ENCODE results near the gene BTBD9. TPM values are rescaled to one million over a fixed set of nuclear protein-coding genes. Genes with fewer than 3 reads are reported as not detected.

BTBD9 gene
- total and polyA plus RNA-seq, 9 of the 15 experiments (the other 6 are each of a cell fraction or from before 2014, with no cell fraction given) = 0.08 to 1.6 (median 0.58) TPM

GRCh38 chr6:38578075-38578474 lies 61.7 kb downstream of the BTBD9 start (continued):
- TF ChIP-seq CUX1 (CRISPR knock-in tag; IDR thresholded peaks at IDR 0.05) (no peak), HNRNPK (IDR thresholded peaks at IDR 0.05; ENCODE audit: low read depth, low read length, poor library complexity, severe bottlenecking) (no peak), FOXK2 (conservative IDR thresholded peaks at IDR 0.05 in 1 of 2, IDR thresholded peaks at IDR 0.05 in 1 of 2; ENCODE audit: low read depth in 2 of 2) (peak in 1 of 2 experiments; percentile 12; a peak in 1 of 4 replicates), U2AF1 (optimal IDR thresholded peaks at IDR 0.05; ENCODE audit: low read depth, low read length) (no peak), BCL6 (CRISPR knock-in tag; IDR thresholded peaks at IDR 0.05) (no peak), FOXP1 (CRISPR knock-in tag; IDR thresholded peaks at IDR 0.05) (no peak), PHB2 (IDR thresholded peaks at IDR 0.05; ENCODE audit: low read depth) (0 out of 2 replicates have a peak, but pooled peaks have one; percentile 12), TFAM (CRISPR knock-in tag; conservative IDR thresholded peaks at IDR 0.05) (no peak), REST (IDR thresholded peaks at IDR 0.05; ENCODE audit: borderline replicate concordance) (no peak), REST (CRISPR knock-in tag; IDR thresholded peaks at IDR 0.05; ENCODE audit: low read depth) (no peak), HMBOX1 (IDR thresholded peaks at IDR 0.05) (peak; percentile 95), POLR3A (IDR thresholded peaks at IDR 0.05; ENCODE audit: borderline replicate concordance, extremely low read depth, insufficient read depth, insufficient read length) (no peak), FOS (IDR thresholded peaks at IDR 0.05; ENCODE audit: extremely low read depth, insufficient read length) (no peak), CTBP1 (IDR thresholded peaks at IDR 0.05; ENCODE audit: borderline replicate concordance) (peak; percentile 76; the same call in 1 of the 2 replicates)
